ENCODE measurements around the gene PBX3.

Gene PBX3

GRCh38 chr9:125966466-125966865 is 219.3 kb downstream of the PBX3 start:
- TF ChIP-seq CTCF (IDR thresholded peaks at IDR 0.05; ENCODE audit: extremely low read depth, missing control alignments), result no peak
- DNase-seq (ENCODE audit: low spot score), result no peak

GRCh38 chr9:125966959-125967711 is 220.0 kb downstream of the PBX3 start:
- DNase-seq (ENCODE audit: low spot score), result no peak
- TF ChIP-seq CTCF (IDR thresholded peaks at IDR 0.05; ENCODE audit: extremely low read depth, missing control alignments), result no peak

GRCh38 chr9:125968714-125969374 is 221.7 kb downstream of the PBX3 start:
- no peak for TF ChIP-seq CTCF (IDR thresholded peaks at IDR 0.05; ENCODE audit: extremely low read depth, missing control alignments)
- no peak for DNase-seq (ENCODE audit: low spot score)

GRCh38 chr9:125969462-125969861 is 222.3 kb downstream of the PBX3 start:
- TF ChIP-seq CTCF (IDR thresholded peaks at IDR 0.05; ENCODE audit: extremely low read depth, missing control alignments), result no peak
- no peak for DNase-seq (ENCODE audit: low spot score)

- TF ChIP-seq CTCF (IDR thresholded peaks at IDR 0.05; ENCODE audit: extremely low read depth, missing control alignments), result no peak
- no peak for DNase-seq (ENCODE audit: low spot score)
These were observed 222.7 kb downstream of the PBX3 start for GRCh38 chr9:125969868-125970267.

- TF ChIP-seq CTCF (IDR thresholded peaks at IDR 0.05; ENCODE audit: extremely low read depth, missing control alignments), result no peak
- DNase-seq (ENCODE audit: low spot score), result no peak
These were observed 223.2 kb downstream of the PBX3 start for GRCh38 chr9:125970340-125970739.

GRCh38 chr9:125971050-125971449 is 223.9 kb downstream of the PBX3 start:
- TF ChIP-seq CTCF (IDR thresholded peaks at IDR 0.05; ENCODE audit: extremely low read depth, missing control alignments), result no peak
- DNase-seq (ENCODE audit: low spot score), result no peak

All from GM20000 (cell line).